KMS-11 (cell line): ENCODE measurements around the gene SEL1L3.

ENCODE experiments used
- H2AFZ ChIP-seq: fragments of 200-600 bp; sonication (generic); 2 replicates; pipeline ENCODE4 v1.6.1; 2016; ENCODE audit warnings: antibody characterized with exemption, mixed run types, low read depth
- H3K27ac ChIP-seq: fragments of 200-600 bp; sonication (generic); 2 replicates; pipeline ENCODE4 v1.6.1; 2016; ENCODE audit warnings: mild to moderate bottlenecking, mixed run types
- H3K27me3 ChIP-seq: fragments of 200-600 bp; sonication (generic); 2 replicates; pipeline ENCODE4 v1.6.1; 2017; ENCODE audit warnings: mild to moderate bottlenecking, low read depth, mixed run types, moderate library complexity; ENCODE audit not compliant: insufficient read depth
- H3K36me3 ChIP-seq: fragments of 200-600 bp; sonication (generic); 2 replicates; pipeline ENCODE4 v1.6.1; 2017; ENCODE audit warnings: mild to moderate bottlenecking, mixed run types; ENCODE audit not compliant: insufficient read depth
- H3K4me1 ChIP-seq: fragments of 200-600 bp; sonication (generic); 2 replicates; pipeline ENCODE4 v1.6.1; 2016; ENCODE audit warnings: mild to moderate bottlenecking, low read depth, mixed run types; ENCODE audit not compliant: poor library complexity, severe bottlenecking
- H3K4me2 ChIP-seq: fragments of 200-600 bp; sonication (generic); 2 replicates; pipeline ENCODE4 v1.7.0; 2016; ENCODE audit warnings: mild to moderate bottlenecking, mixed run types
- H3K4me3 ChIP-seq: fragments of 200-600 bp; sonication (generic); IDR thresholded peaks from 2 replicates; pipeline ENCODE4 v1.6.1; 2017; ENCODE audit warnings: low read depth, low read length, mixed read lengths; ENCODE audit not compliant: insufficient read depth
- H3K79me2 ChIP-seq: fragments of 200-600 bp; sonication (generic); 2 replicates; pipeline ENCODE4 v1.6.1; 2016; ENCODE audit warnings: low read depth, mixed run types; ENCODE audit not compliant: insufficient read depth
- H3K9ac ChIP-seq: fragments of 200-600 bp; sonication (generic); 2 replicates; pipeline ENCODE4 v1.6.1; 2016; ENCODE audit warnings: mild to moderate bottlenecking, mixed run types
- H4K20me1 ChIP-seq: fragments of 200-600 bp; sonication (generic); 2 replicates; pipeline ENCODE4 v1.6.1; 2016; ENCODE audit warnings: mild to moderate bottlenecking, mixed run types; ENCODE audit not compliant: insufficient read depth
- CTCF ChIP-seq: fragments of 200-600 bp; sonication (generic); conservative IDR thresholded peaks from 2 replicates; pipeline ENCODE4 v1.6.1; 2017; ENCODE audit warnings: low read depth, mild to moderate bottlenecking, antibody characterized with exemption, low read length, moderate library complexity, mixed read lengths

The SEL1L3 gene

GRCh38 chr4:25860586-25861279 lies 2.1 kb downstream of the SEL1L3 start:
- H3K4me3 ChIP-seq, result no peak overlapping the region
- H3K36me3 ChIP-seq, result no peaks in the 10 kb centered on the region
- no peak overlapping the region for H3K4me2 ChIP-seq
- H3K9ac ChIP-seq, result no peak overlapping the region
- H3K27me3 ChIP-seq, result no peaks in the 10 kb centered on the region
- H3K79me2 ChIP-seq, result no peaks in the 10 kb centered on the region
- H4K20me1 ChIP-seq, result no peaks in the 10 kb centered on the region
- H3K4me1 ChIP-seq, result no peaks in the 10 kb centered on the region
- H3K27ac ChIP-seq, result no peak overlapping the region
- no peak for TF ChIP-seq CTCF
- H2AFZ ChIP-seq, result no peak overlapping the region

GRCh38 chr4:25859429-25860148 lies 3.2 kb downstream of the SEL1L3 start:
- Histone ChIP-seq H3K79me2 (no peaks in the 10 kb centered on the region), H3K27me3 (no peaks in the 10 kb centered on the region), H3K9ac (no peak overlapping the region), H3K4me2 (no peak overlapping the region), H3K4me1 (no peaks in the 10 kb centered on the region), H2AFZ (no peak overlapping the region), H3K36me3 (no peaks in the 10 kb centered on the region), H3K4me3 (no peak overlapping the region), H4K20me1 (no peaks in the 10 kb centered on the region), H3K27ac (no peak overlapping the region)
- no peak for TF ChIP-seq CTCF

- H3K27ac ChIP-seq, result no peak overlapping the region
- no peaks in the 10 kb centered on the region for H3K79me2 ChIP-seq
- H3K4me3 ChIP-seq, result no peak overlapping the region
- TF ChIP-seq CTCF, result no peak
- H3K36me3 ChIP-seq, result no peaks in the 10 kb centered on the region
- H4K20me1 ChIP-seq, result no peaks in the 10 kb centered on the region
- no peaks in the 10 kb centered on the region for H3K4me1 ChIP-seq
- H2AFZ ChIP-seq, result no peak overlapping the region
- no peak overlapping the region for H3K4me2 ChIP-seq
- H3K9ac ChIP-seq, result no peak overlapping the region
- no peaks in the 10 kb centered on the region for H3K27me3 ChIP-seq
Observed at GRCh38 chr4:25857851-25858400, 4.9 kb downstream of the SEL1L3 start.

DNA sequence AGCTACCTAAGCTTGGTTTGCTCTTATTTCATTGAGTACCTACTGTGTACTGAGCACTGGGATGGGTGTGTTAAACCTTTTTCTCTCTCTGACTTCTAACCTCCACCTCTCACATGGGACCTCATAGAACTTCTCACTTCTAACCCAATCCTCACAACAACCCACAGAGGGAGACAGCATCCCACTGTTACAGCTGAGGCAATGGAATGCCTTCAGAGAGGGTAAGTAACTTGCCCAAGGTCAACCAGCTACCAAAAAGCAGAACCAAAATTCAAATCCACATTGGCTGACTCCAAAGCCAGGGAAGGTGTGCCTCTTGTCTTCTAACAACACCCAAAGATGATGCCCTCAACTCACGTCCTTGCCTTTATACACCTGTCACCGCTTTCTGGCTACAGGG lies 5.4 kb downstream of the SEL1L3 start:
- no peaks in the 10 kb centered on the region for H3K36me3 ChIP-seq

More for the DNA sequence above, 5.4 kb downstream of the SEL1L3 start:
- Histone ChIP-seq H3K4me3 (no peak overlapping the region), H3K9ac (no peak overlapping the region), H3K27ac (no peak overlapping the region), H3K79me2 (no peaks in the 10 kb centered on the region), H3K4me1 (no peaks in the 10 kb centered on the region), H3K27me3 (no peaks in the 10 kb centered on the region), H4K20me1 (no peaks in the 10 kb centered on the region), H3K4me2 (no peak overlapping the region), H2AFZ (no peak overlapping the region)
- no peak for TF ChIP-seq CTCF
